H1 (cell line): Measurements from ENCODE around the gene MYO9B. TPM values are rescaled to one million over a fixed set of nuclear protein-coding genes. Genes with fewer than 3 reads are reported as not detected.

Source experiments
- CTCF ChIA-PET: fragments of 300-600 bp; sonication (Branson Sonifier 250); formaldehyde crosslinking; loops from one replicate; lab custom pipeline; 2021; ENCODE audit not compliant: partially characterized antibody; lab: Charles Lee
- POLR2A ChIA-PET: fragments of 300-600 bp; sonication (Branson Sonifier 250); formaldehyde crosslinking; loops from one replicate; lab custom pipeline; 2021; ENCODE audit warnings: inconsistent platforms; ENCODE audit not compliant: partially characterized antibody; lab: Charles Lee
- DNase-seq, 2 experiments: peaks; one replicate each; pipeline versions ENCODE4 v3.0.0 to v3.0.0-alpha.2; 2010 to 2022; ENCODE audit warnings: low spot score in 2 of 2, low read depth in 1 of 2, mixed read lengths in 1 of 2
- FAIRE-seq: peaks from 2 replicates; lab custom pipeline; 2011; peaks lifted over from hg19 to GRCh38; lab: Jason Lieb, UNC
- H2AFZ ChIP-seq: 2 replicates; pipeline ENCODE4 v1.8.1; 2012; ENCODE audit warnings: low read length, inconsistent platforms
- H2AK5ac ChIP-seq: 2 replicates; pipeline ENCODE4 v1.6.1; 2013; ENCODE audit warnings: low read depth, low read length
- H2BK120ac ChIP-seq: replicated peaks from 2 replicates; pipeline ENCODE3; 2013; ENCODE audit warnings: low read depth, low read length, inconsistent platforms
- H2BK12ac ChIP-seq: 2 replicates; pipeline ENCODE4 v1.6.1; 2013; ENCODE audit warnings: low read depth, low read length
- H2BK15ac ChIP-seq: 2 replicates; pipeline ENCODE4 v1.6.1; 2013; ENCODE audit warnings: low read length
- H2BK20ac ChIP-seq: 2 replicates; pipeline ENCODE4 v1.6.1; 2013; ENCODE audit warnings: low read length
- H2BK5ac ChIP-seq: 2 replicates; pipeline ENCODE4 v1.6.1; 2013; ENCODE audit warnings: low read depth, low read length
- H3K14ac ChIP-seq: 2 replicates; pipeline ENCODE4 v1.6.1; 2013; ENCODE audit warnings: inconsistent platforms; ENCODE audit not compliant: insufficient read length
- H3K18ac ChIP-seq: 2 replicates; pipeline ENCODE4 v1.6.1; 2013; ENCODE audit warnings: low read length; ENCODE audit errors: extremely low read depth
- H3K23ac ChIP-seq: 2 replicates; pipeline ENCODE4 v1.6.1; 2013; ENCODE audit warnings: inconsistent platforms; ENCODE audit not compliant: insufficient read length
- H3K23me2 ChIP-seq: 2 replicates; pipeline ENCODE4 v1.6.1; 2013; ENCODE audit warnings: low read depth, low read length
- H3K27ac ChIP-seq: 2 replicates; pipeline ENCODE4 v1.6.1; 2011; ENCODE audit warnings: low read depth, low read length, inconsistent platforms
- H3K27me3 ChIP-seq, 4 experiments: replicated peaks in 1 of 4; 1 replicate in 1 of 4; 2 replicates in 3 of 4; pipeline versions ENCODE4 v1.6.1 to v1.8.1; 2011 to 2013; ENCODE audit warnings: low read length in 3 of 4, mild to moderate bottlenecking in 3 of 4, inconsistent platforms in 2 of 4, mixed read lengths in 2 of 4, moderate library complexity in 1 of 4; ENCODE audit not compliant: control insufficient read depth in 3 of 4, insufficient read depth in 3 of 4; ENCODE audit errors: extremely low read depth in 1 of 4
- H3K36me3 ChIP-seq, 4 experiments: 2 replicates each; pipeline versions ENCODE4 v1.6.1 to v1.8.1; 2011 to 2013; ENCODE audit warnings: mild to moderate bottlenecking in 4 of 4, low read length in 3 of 4, moderate library complexity in 2 of 4, control low read depth in 1 of 4, inconsistent platforms in 1 of 4; ENCODE audit not compliant: insufficient read depth in 4 of 4, control insufficient read depth in 2 of 4
- H3K4ac ChIP-seq: replicated peaks from 2 replicates; pipeline ENCODE3; 2013; ENCODE audit warnings: low read length, low read depth, mixed read lengths, inconsistent platforms; ENCODE audit not compliant: insufficient read length
- H3K4me1 ChIP-seq, 4 experiments: replicated peaks in 1 of 4; 1 replicate in 1 of 4; 2 replicates in 3 of 4; pipeline versions ENCODE4 v1.6.1 to v1.8.1; 2011 to 2013; ENCODE audit warnings: low read length in 3 of 4, inconsistent platforms in 2 of 4, mixed read lengths in 1 of 4; ENCODE audit not compliant: insufficient read depth in 4 of 4, control insufficient read depth in 3 of 4
- H3K4me2 ChIP-seq, 2 experiments: 2 replicates each; pipeline versions ENCODE4 v1.6.1 to v1.8.1; 2011 to 2013; ENCODE audit warnings: low read depth in 2 of 2, low read length in 2 of 2, control low read depth in 1 of 2, inconsistent platforms in 1 of 2, mild to moderate bottlenecking in 1 of 2; ENCODE audit not compliant: insufficient read depth in 1 of 2
- H3K4me3 ChIP-seq, 4 experiments: fragments of 200-600, 300-600 bp in 1 of 4; sonication (generic), shearing (Covaris generic), sonication (Bioruptor Twin) in 1 of 4; 2 replicates each; pipeline versions ENCODE4 v1.5.1 to v1.8.1; 2011 to 2016; ENCODE audit warnings: low read length in 4 of 4, low read depth in 3 of 4, control low read depth in 2 of 4, inconsistent platforms in 2 of 4, mild to moderate bottlenecking in 2 of 4, mixed read lengths in 1 of 4, moderate library complexity in 1 of 4; ENCODE audit not compliant: insufficient read depth in 2 of 4; ENCODE audit errors: extremely low read depth in 1 of 4
- H3K56ac ChIP-seq: replicated peaks from 2 replicates; pipeline ENCODE3; 2013; ENCODE audit warnings: low read depth, mild to moderate bottlenecking, mixed read lengths, low read length, inconsistent platforms; ENCODE audit not compliant: insufficient read length
- H3K79me1 ChIP-seq: 2 replicates; pipeline ENCODE4 v1.6.1; 2013; ENCODE audit warnings: low read depth, low read length, control low read depth
- H3K79me2 ChIP-seq, 2 experiments: 2 replicates each; pipeline versions ENCODE4 v1.6.1 to v1.8.1; 2012 to 2013; ENCODE audit warnings: low read length in 2 of 2, mild to moderate bottlenecking in 2 of 2, inconsistent platforms in 1 of 2; ENCODE audit not compliant: insufficient read depth in 2 of 2, control insufficient read depth in 1 of 2
- H3K9ac ChIP-seq, 4 experiments: replicated peaks in 1 of 4; 1 replicate in 1 of 4; 2 replicates in 3 of 4; pipeline versions ENCODE4 v1.6.1 to v1.8.1; 2011 to 2013; ENCODE audit warnings: low read depth in 3 of 4, low read length in 3 of 4, control low read depth in 2 of 4, mild to moderate bottlenecking in 2 of 4, moderate library complexity in 2 of 4, inconsistent platforms in 1 of 4; ENCODE audit errors: extremely low read depth in 1 of 4
- H3K9me3 ChIP-seq, 2 experiments: 2 replicates each; pipeline versions ENCODE4 v1.6.1 to v1.8.1; 2012 to 2013; ENCODE audit warnings: mild to moderate bottlenecking in 2 of 2, moderate library complexity in 2 of 2, control low read depth in 1 of 2, inconsistent platforms in 1 of 2, low read depth in 1 of 2, low read length in 1 of 2, mixed read lengths in 1 of 2; ENCODE audit not compliant: insufficient read depth in 2 of 2
- H4K20me1 ChIP-seq, 2 experiments: replicated peaks in 1 of 2; 2 replicates each; pipeline versions ENCODE3 to v1.8.1; 2011 to 2013; ENCODE audit warnings: inconsistent platforms in 2 of 2, low read length in 2 of 2, mild to moderate bottlenecking in 1 of 2; ENCODE audit not compliant: insufficient read depth in 2 of 2, control insufficient read depth in 1 of 2
- H4K5ac ChIP-seq: 2 replicates; pipeline ENCODE4 v1.6.1; 2013; ENCODE audit warnings: low read length, low read depth, mixed read lengths, inconsistent platforms; ENCODE audit not compliant: insufficient read length
- H4K8ac ChIP-seq: 2 replicates; pipeline ENCODE4 v1.8.0; 2013; ENCODE audit warnings: mild to moderate bottlenecking, moderate library complexity, low read length, inconsistent platforms; ENCODE audit not compliant: insufficient read depth; ENCODE audit errors: extremely low read depth
- H4K91ac ChIP-seq: replicated peaks from 2 replicates; pipeline ENCODE3; 2013; ENCODE audit warnings: low read length, mixed read lengths, inconsistent platforms; ENCODE audit not compliant: insufficient read length
- BACH1 ChIP-seq: IDR thresholded peaks from 2 replicates; pipeline ENCODE4 v1.6.1; 2012; ENCODE audit warnings: low read length, improper control_type of control experiment
- BRCA1 ChIP-seq: IDR thresholded peaks from 2 replicates; pipeline ENCODE4 v1.6.1; 2012; ENCODE audit warnings: low read depth, low read length, improper control_type of control experiment
- CTBP2 ChIP-seq: IDR thresholded peaks from 2 replicates; pipeline ENCODE4 v1.7.0; 2011; ENCODE audit warnings: borderline replicate concordance, mild to moderate bottlenecking, moderate library complexity, mixed read lengths, low read length; ENCODE audit not compliant: insufficient read depth, insufficient read length
- EGR1 ChIP-seq: IDR thresholded peaks from 2 replicates; pipeline ENCODE4 v1.6.1; 2011; ENCODE audit warnings: low read depth, low read length, borderline replicate concordance
- GABPA ChIP-seq: IDR thresholded peaks from 2 replicates; pipeline ENCODE4 v1.6.1; 2011; ENCODE audit warnings: mild to moderate bottlenecking, low read length, moderate library complexity, borderline replicate concordance; ENCODE audit not compliant: insufficient read depth
- JUND ChIP-seq: IDR thresholded peaks from 2 replicates; pipeline ENCODE4 v1.6.1; 2011; ENCODE audit warnings: mild to moderate bottlenecking, improper control_type of control experiment, low read length
- KDM4A ChIP-seq: IDR thresholded peaks from one replicate; pipeline ENCODE4 v1.7.1; 2012; ENCODE audit warnings: low read depth, mild to moderate bottlenecking, moderate library complexity, low read length, inconsistent platforms; ENCODE audit not compliant: severe bottlenecking
- MAX ChIP-seq: IDR thresholded peaks from 2 replicates; pipeline ENCODE4 v1.6.1; 2012; ENCODE audit warnings: inconsistent platforms
- POU5F1 ChIP-seq: IDR thresholded peaks from 2 replicates; pipeline ENCODE4 v1.6.1; 2011; ENCODE audit warnings: low read depth, mild to moderate bottlenecking, low read length, moderate library complexity
- RXRA ChIP-seq: IDR thresholded peaks from 2 replicates; pipeline ENCODE4 v1.6.1; 2011; ENCODE audit warnings: low read depth, mild to moderate bottlenecking, low read length, moderate library complexity; ENCODE audit not compliant: insufficient read depth
- SIX5 ChIP-seq: IDR thresholded peaks from 2 replicates; pipeline ENCODE4 v1.6.1; 2011; ENCODE audit warnings: mild to moderate bottlenecking, low read depth, low read length
- SP2 ChIP-seq: IDR thresholded peaks from 2 replicates; pipeline ENCODE4 v1.6.1; 2012; ENCODE audit warnings: mild to moderate bottlenecking, low read length, inconsistent platforms
- SRF ChIP-seq: IDR thresholded peaks from 2 replicates; pipeline ENCODE4 v1.6.1; 2011; ENCODE audit warnings: mild to moderate bottlenecking, low read depth, low read length, moderate library complexity
- TAF1 ChIP-seq: IDR thresholded peaks from 2 replicates; pipeline ENCODE4 v1.6.1; 2011; ENCODE audit warnings: mild to moderate bottlenecking, low read depth, low read length
- WGBS, 2 experiments: shearing (Covaris generic) in 1 of 2; methylation state at CpG; one replicate each; pipeline versions ENCODE4 v1.1.6 to v1.1.7; 2013 to 2015; ENCODE audit warnings: low lambda C conversion rate in 2 of 2, mixed read lengths in 2 of 2, inconsistent platforms in 1 of 2, low coverage in 1 of 2, missing lambda C conversion rate in 1 of 2; ENCODE audit not compliant: insufficient replicate concordance in 2 of 2, insufficient coverage in 1 of 2, insufficient read length in 1 of 2; ENCODE audit errors: extremely low coverage in 1 of 2, missing lambda C conversion rate in 1 of 2; 5-methylcytosine and 5-hydroxymethylcytosine counted together
- polyA plus RNA-seq, 7 experiments: library from polyadenylated mRNA; depleted of rRNA in 3 of 7; stranded (reverse) in 5 of 7; unstranded in 2 of 7; fragments of >200 nt in 5 of 7; fragments of 200-250 nt in 2 of 7; gene quantifications; 1 replicate in 5 of 7; 2 replicates in 1 of 7; 4 replicates in 1 of 7; pipeline versions ENCODE4 v1.2.1 to v1.2.3, GENCODE V29; 2011 to 2013; ENCODE audit warnings: missing spikeins in 2 of 7, mixed read lengths in 2 of 7
- total RNA-seq: library from RNA; stranded (reverse); fragmentation: NEBNext Ultra II Directional; extraction: Animal tissue kit (Norgen Biotek cat#: 25700); gene quantifications from 2 replicates; pipeline ENCODE4 v1.2.1, GENCODE V29; 2021

Gene MYO9B
- total and polyA plus RNA-seq, 2 of the 8 experiments (the other 6 are each of a cell fraction or from before 2014, with no cell fraction given), result 27.6 to 77.1 TPM

- Histone ChIP-seq H2BK5ac (no peak overlapping the region), H2BK15ac (no peak overlapping the region), H3K79me2 (no peaks in the 10 kb centered on the region; a peak in 1 of 4 replicates), H2AFZ (no peak overlapping the region), H3K27me3 (no peaks in the 10 kb centered on the region), H4K5ac (no peak overlapping the region), H3K79me1 (peaks cover 2% of the 10 kb centered on the region), H4K20me1 (peaks cover 3 to 6% of the 10 kb centered on the region in 2 experiments), H2AK5ac (no peak overlapping the region), H3K23me2 (no peaks in the 10 kb centered on the region), H3K4ac (no peak overlapping the region), H3K23ac (no peak overlapping the region), H3K36me3 (no peaks in the 10 kb centered on the region), H3K9ac (no peak overlapping the region), H4K91ac (no peak overlapping the region), H3K14ac (no peak overlapping the region), H3K56ac (no peak overlapping the region), H2BK120ac (no peak overlapping the region), H4K8ac (no peak overlapping the region), H3K4me1 (peaks cover 0 to 15% (median 8%) of the 10 kb centered on the region in 4 experiments; a peak in 6 of 7 replicates), H3K27ac (no peak overlapping the region), H3K4me2 (no peak overlapping the region), H3K9me3 (no peaks in the 10 kb centered on the region), H2BK12ac (no peak overlapping the region), H3K18ac (no peak overlapping the region), H3K4me3 (no peak overlapping the region), H2BK20ac (no peak overlapping the region)
- 85% methylated on average over 9 of the region's 9 CpGs; no CpG with 5 or more reads in 1 of the 2 experiments for WGBS, 2 experiments
- DNase-seq, result no peak
- ChIA-PET POLR2A (interaction anchor here (0.6 to 0.7 kb wide), 3 partner anchors 9 to 105 kb away, joined by 3 to 4 read pairs (median 3); no protein-coding TSS in a partner anchor), CTCF (interaction anchor here (1.5 to 1.9 kb wide), 2 partner anchors 11 to 12 kb away, joined by 4 to 6 read pairs; no protein-coding TSS in a partner anchor)
- FAIRE-seq, result no peak
- TF ChIP-seq KDM4A (no peak), EGR1 (no peak), JUND (no peak), MAX (no peak), BACH1 (no peak), RXRA (no peak), SP2 (no peak), GABPA (no peak), TAF1 (no peak), CTBP2 (no peak), POU5F1 (no peak), BRCA1 (no peak), SIX5 (no peak), SRF (no peak)
Observed at GRCh38 chr19:17121736-17122293, 46.2 kb downstream of the MYO9B start.
